PC-3 (cell line): ENCODE measurements around the gene DNAH17.

ENCODE experiments used
- EZH2 ChIP-seq: fragments of 300-600 bp; sonication (generic); IDR thresholded peaks from one replicate; pipeline ENCODE4 v1.6.1; 2017; ENCODE audit warnings: antibody characterized with exemption, mild to moderate bottlenecking, low read length; ENCODE audit not compliant: unreplicated experiment
- EZH2phosphoT487 ChIP-seq: fragments of 300-600 bp; sonication (generic); IDR thresholded peaks from 2 replicates; pipeline ENCODE4 v1.6.1; 2018; ENCODE audit warnings: mild to moderate bottlenecking, antibody characterized with exemption, low read length, borderline replicate concordance
- TF ChIP-seq, protein P1 (sequence below): fragments of 300-600 bp; sonication (generic); conservative IDR thresholded peaks from 2 replicates; pipeline ENCODE4 v1.5.1; 2017; ENCODE audit warnings: antibody characterized with exemption, low read depth, mild to moderate bottlenecking, low read length

DNA sequence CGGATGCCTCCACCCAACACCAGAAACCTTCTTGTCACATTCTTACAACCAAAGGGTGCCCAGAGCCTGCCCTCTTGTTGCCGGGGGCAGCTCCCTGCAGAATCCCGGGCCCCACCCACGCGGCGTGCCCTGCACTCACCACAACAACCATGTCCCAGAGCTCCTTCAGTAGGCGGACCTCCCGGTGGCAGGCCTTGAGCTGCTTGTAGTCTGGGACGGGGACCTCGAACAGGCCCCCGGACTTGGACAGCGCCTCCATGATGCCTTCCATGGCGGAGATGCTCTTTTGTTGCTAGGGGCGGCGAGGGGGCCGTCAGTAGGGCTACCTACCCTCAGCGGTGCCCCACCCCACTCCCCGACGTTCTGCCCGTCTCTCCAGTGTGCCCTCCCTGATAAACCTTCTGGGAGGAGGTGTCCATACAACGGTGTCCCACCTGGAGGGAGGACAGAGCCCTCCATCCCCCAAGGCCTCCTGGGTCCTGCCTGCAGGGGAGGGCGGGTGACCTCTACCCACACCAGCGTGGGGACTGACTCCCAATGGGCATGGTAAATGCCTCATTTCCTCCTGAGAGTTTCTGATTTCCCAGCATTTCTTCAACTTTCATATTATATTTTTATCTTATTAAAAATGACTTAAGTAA is 52.2 kb downstream of the DNAH17 start:
- TF ChIP-seq, protein P1, sequence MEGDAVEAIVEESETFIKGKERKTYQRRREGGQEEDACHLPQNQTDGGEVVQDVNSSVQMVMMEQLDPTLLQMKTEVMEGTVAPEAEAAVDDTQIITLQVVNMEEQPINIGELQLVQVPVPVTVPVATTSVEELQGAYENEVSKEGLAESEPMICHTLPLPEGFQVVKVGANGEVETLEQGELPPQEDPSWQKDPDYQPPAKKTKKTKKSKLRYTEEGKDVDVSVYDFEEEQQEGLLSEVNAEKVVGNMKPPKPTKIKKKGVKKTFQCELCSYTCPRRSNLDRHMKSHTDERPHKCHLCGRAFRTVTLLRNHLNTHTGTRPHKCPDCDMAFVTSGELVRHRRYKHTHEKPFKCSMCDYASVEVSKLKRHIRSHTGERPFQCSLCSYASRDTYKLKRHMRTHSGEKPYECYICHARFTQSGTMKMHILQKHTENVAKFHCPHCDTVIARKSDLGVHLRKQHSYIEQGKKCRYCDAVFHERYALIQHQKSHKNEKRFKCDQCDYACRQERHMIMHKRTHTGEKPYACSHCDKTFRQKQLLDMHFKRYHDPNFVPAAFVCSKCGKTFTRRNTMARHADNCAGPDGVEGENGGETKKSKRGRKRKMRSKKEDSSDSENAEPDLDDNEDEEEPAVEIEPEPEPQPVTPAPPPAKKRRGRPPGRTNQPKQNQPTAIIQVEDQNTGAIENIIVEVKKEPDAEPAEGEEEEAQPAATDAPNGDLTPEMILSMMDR, result no peak
- TF ChIP-seq EZH2 (no peak), EZH2phosphoT487 (no peak)
